ENCODE data around the gene PVRIG.

DNA sequence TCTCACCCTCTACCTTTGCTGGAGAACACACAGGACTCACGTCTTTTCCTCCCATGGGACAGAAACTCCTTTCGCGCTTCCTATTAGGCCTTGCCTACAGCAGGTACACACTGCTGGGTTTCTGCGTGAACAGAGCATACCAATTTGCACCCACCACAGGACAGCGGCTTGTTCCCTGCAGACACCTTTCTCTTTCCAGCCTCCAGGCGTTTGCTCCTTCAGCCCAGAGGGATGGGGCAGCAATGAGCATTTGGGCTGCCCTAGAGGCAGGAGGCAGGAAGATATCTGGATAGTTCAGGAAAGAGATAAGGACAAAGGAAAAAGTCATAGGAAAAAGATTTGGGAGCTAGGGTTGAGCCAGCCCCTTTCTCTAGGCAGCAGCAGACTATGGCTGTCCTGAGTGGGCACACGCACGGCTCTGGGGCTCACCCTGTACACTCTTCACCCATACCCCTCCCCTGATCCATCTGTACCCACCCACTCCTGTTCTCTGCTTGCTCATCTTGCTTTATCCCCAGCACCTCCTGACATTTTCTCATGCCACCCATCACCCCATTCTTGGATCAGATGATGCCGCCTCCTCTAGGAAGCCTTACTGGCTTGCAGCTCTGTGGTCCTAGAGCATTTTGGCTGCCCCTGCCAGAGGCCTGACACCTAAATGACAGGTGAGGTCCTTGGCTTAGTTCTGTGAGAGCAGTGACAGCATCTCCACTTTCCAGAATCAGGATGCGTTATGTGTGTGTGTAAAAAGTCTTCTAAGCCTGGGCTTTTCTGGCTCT is 47.0 kb downstream of the PVRIG start:
- TF ChIP-seq, protein P1, sequence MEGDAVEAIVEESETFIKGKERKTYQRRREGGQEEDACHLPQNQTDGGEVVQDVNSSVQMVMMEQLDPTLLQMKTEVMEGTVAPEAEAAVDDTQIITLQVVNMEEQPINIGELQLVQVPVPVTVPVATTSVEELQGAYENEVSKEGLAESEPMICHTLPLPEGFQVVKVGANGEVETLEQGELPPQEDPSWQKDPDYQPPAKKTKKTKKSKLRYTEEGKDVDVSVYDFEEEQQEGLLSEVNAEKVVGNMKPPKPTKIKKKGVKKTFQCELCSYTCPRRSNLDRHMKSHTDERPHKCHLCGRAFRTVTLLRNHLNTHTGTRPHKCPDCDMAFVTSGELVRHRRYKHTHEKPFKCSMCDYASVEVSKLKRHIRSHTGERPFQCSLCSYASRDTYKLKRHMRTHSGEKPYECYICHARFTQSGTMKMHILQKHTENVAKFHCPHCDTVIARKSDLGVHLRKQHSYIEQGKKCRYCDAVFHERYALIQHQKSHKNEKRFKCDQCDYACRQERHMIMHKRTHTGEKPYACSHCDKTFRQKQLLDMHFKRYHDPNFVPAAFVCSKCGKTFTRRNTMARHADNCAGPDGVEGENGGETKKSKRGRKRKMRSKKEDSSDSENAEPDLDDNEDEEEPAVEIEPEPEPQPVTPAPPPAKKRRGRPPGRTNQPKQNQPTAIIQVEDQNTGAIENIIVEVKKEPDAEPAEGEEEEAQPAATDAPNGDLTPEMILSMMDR (IDR thresholded peaks at IDR 0.05) = no peak
- no peak for TF ChIP-seq POLR2AphosphoS5 (IDR thresholded peaks at IDR 0.05)

Data from prostate gland (tissue), 2 donors.